Large intestine (tissue), 3 donors: ENCODE data around the gene KCNJ4. TPM values are rescaled to one million over a fixed set of nuclear protein-coding genes. Genes with fewer than 3 reads are reported as not detected.

Experiments
- DNase-seq, 2 donors: peaks; one replicate each; pipeline versions ENCODE4 v3.0.0 to v3.0.0-alpha.2; 2013
- H3K27ac ChIP-seq: one replicate; pipeline ENCODE4 v1.5.1; 2013; ENCODE audit warnings: low read length
- H3K27me3 ChIP-seq: 2 replicates; pipeline ENCODE4 v1.6.1; 2013; ENCODE audit warnings: low read length; ENCODE audit not compliant: control insufficient read depth, insufficient read depth
- H3K36me3 ChIP-seq: 2 replicates; pipeline ENCODE4 v1.6.1; 2013; ENCODE audit warnings: low read length; ENCODE audit not compliant: control insufficient read depth, insufficient read depth
- H3K4me1 ChIP-seq: one replicate; pipeline ENCODE4 v1.6.1; 2013; ENCODE audit warnings: low read length; ENCODE audit not compliant: control insufficient read depth, insufficient read depth
- H3K4me3 ChIP-seq: one replicate; pipeline ENCODE4 v1.5.1; 2013; ENCODE audit warnings: low read length
- H3K9me3 ChIP-seq: one replicate; pipeline ENCODE4 v1.6.1; 2013; ENCODE audit warnings: mild to moderate bottlenecking, low read depth, low read length, moderate library complexity; ENCODE audit not compliant: control insufficient read depth
- WGBS: methylation state at CpG from one replicate; pipeline ENCODE4 v1.1.5; 2013; ENCODE audit warnings: low lambda C conversion rate; ENCODE audit not compliant: insufficient coverage; 5-methylcytosine and 5-hydroxymethylcytosine counted together
- polyA plus RNA-seq: library from polyadenylated mRNA; unstranded; fragments of 120-200 nt; gene quantifications from one replicate; pipeline ENCODE4 v1.2.1, GENCODE V29; 2013

The KCNJ4 gene
- polyA plus RNA-seq, 1 donor = 2.1 TPM

GRCh38 chr22:38419121-38419857 is 35.7 kb downstream of the KCNJ4 start:
- Histone ChIP-seq H3K27ac (no peak overlapping the region), H3K27me3 (no peaks in the 10 kb centered on the region), H3K36me3 (no peaks in the 10 kb centered on the region), H3K4me3 (no peak overlapping the region), H3K4me1 (peaks cover 20% of the 10 kb centered on the region), H3K9me3 (peaks cover 3% of the 10 kb centered on the region)
- WGBS = 100% methylated on average over 1 of the region's 14 CpGs
- no peak for DNase-seq

DNA sequence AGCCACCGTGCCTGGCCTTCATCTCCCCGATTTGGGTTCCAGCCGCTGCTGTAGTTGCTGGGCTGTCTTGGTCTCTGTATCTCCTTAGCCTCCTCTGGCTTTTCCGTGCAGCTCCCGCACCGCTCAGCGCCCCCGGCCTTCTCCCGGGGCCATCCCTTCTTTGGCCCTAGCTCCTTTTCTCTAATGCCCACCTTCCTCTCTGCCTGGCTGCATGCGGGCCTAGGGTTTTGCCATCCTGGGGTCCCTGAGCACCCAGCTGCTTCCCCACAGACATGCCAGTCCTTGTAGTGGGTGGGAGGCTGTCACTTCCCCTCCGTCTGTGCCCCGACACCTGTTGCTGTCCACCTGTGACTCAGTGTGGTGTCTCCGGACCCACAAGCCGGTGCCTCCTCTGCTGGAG is 36.4 kb downstream of the KCNJ4 start:
- no peak overlapping the region for H3K27ac ChIP-seq
- no peak overlapping the region for H3K4me3 ChIP-seq
- 87% methylated on average over 3 of the region's 14 CpGs for WGBS
- peaks cover 3% of the 10 kb centered on the region for H3K9me3 ChIP-seq
- H3K27me3 ChIP-seq = no peaks in the 10 kb centered on the region
- DNase-seq = no peak
- peaks cover 15% of the 10 kb centered on the region for H3K4me1 ChIP-seq
- H3K36me3 ChIP-seq = no peaks in the 10 kb centered on the region

DNA sequence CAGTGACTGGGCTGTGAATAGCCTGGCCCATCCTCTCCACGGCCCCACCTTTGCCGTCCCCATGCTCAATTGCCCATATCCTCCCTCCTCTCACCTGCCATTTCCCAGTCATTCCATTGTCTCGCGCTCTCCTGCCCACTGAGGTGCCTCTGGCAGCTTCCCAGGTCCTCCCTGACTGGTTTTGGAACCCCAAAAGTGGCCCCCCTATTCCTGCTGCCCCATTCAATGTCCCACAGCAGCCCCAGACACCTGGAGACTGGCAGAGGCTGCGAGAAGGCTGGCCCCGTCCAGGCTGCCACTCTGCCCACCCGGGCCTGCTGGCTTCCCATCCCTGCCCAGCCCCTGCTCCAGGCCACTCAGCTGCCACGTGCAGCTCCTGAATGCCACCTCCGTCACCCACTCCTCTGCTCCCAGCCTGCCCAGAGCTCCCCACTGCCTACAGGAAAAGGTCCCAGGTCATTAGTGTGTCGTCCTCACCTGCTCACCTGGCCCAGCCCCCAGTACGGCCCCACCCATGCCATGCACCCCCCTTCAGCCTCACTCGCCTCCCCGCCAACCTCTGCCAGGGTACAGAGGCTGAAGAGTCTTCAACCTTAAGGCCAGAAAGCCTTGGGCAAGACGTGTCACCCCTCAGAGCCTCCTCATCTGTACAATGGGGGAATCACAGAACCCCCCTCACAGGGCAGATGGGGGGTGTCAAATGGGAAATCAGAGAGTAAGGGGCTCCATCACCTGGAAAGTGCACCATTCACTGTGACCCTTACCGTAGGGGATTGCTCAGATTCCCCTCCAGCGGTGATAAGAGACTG is 37.5 kb downstream of the KCNJ4 start:
- Histone ChIP-seq H3K27ac (no peak overlapping the region), H3K9me3 (peaks cover 3% of the 10 kb centered on the region), H3K27me3 (no peaks in the 10 kb centered on the region), H3K4me3 (no peak overlapping the region), H3K36me3 (no peaks in the 10 kb centered on the region), H3K4me1 (peaks cover 11% of the 10 kb centered on the region)
- DNase-seq = no peak
- WGBS = no CpG with 5 or more reads among the region's 16 CpGs

DNA sequence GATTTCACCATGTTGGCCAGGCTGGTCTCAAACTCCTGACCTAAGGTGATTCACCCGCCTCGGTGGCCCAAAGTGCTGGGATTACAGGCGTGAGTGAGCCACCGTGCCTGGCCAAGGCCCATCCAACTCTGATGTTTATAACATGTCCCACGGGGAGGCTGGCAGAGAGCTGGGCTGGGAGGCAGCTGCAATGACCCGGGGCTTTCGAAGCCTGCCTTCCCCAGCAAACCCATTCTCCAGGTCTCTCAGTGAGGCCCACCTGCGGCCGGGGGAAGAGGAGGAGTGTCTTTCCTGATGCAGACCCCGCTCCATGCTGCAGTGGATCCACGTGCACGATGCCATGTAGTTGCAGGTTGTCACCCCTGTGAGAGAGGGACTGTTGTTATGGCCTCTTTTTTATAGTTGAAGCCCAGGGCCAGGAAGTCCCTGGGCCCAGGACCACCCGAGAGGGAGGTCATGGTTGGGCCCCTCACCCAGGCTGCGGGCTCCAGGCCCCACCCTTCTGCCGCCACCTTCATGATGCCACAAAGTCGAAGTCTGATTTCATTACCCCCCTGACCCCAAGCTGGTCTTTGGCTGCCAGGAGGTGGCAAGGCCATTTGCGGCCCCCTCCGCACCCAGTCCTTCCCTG is 38.3 kb downstream of the KCNJ4 start:
- Histone ChIP-seq H3K4me3 (no peak overlapping the region), H3K9me3 (peaks cover 5% of the 10 kb centered on the region), H3K4me1 (peaks cover 13% of the 10 kb centered on the region), H3K27ac (no peak overlapping the region), H3K36me3 (no peaks in the 10 kb centered on the region), H3K27me3 (no peaks in the 10 kb centered on the region)
- no CpG with 5 or more reads among the region's 18 CpGs for WGBS
- DNase-seq = no peak

- 61% methylated on average over 5 of the region's 22 CpGs for whole genome bisulfite sequencing
- H3K9me3 ChIP-seq = peaks cover 6% of the 10 kb centered on the region
- H3K4me3 ChIP-seq = no peak overlapping the region
- H3K4me1 ChIP-seq = peaks cover 10% of the 10 kb centered on the region
- H3K27ac ChIP-seq = no peak overlapping the region
- H3K36me3 ChIP-seq = no peaks in the 10 kb centered on the region
- DNase-seq = no peak
- no peaks in the 10 kb centered on the region for H3K27me3 ChIP-seq
Observed at GRCh38 chr22:38415561-38416321, 39.3 kb downstream of the KCNJ4 start.

- Histone ChIP-seq H3K27ac (no peak overlapping the region), H3K4me1 (peaks cover 10% of the 10 kb centered on the region), H3K36me3 (no peaks in the 10 kb centered on the region), H3K4me3 (no peak overlapping the region), H3K9me3 (peaks cover 13% of the 10 kb centered on the region), H3K27me3 (no peaks in the 10 kb centered on the region)
- DNase-seq = no peak
- WGBS = no CpG with 5 or more reads among the region's 12 CpGs
Observed at GRCh38 chr22:38415046-38415445, 40.0 kb downstream of the KCNJ4 start.

- Histone ChIP-seq H3K27me3 (no peaks in the 10 kb centered on the region), H3K4me3 (no peak overlapping the region), H3K27ac (no peak overlapping the region), H3K9me3 (peaks cover 15% of the 10 kb centered on the region), H3K36me3 (no peaks in the 10 kb centered on the region), H3K4me1 (peaks cover 10% of the 10 kb centered on the region)
- no peak for DNase-seq
- WGBS = no CpG with 5 or more reads among the region's 7 CpGs
Observed at GRCh38 chr22:38414009-38414395, 41.0 kb downstream of the KCNJ4 start.

GRCh38 chr22:38413085-38414008 is 41.7 kb downstream of the KCNJ4 start:
- DNase-seq = peak in 1 of 2 donors; percentile 38
- WGBS = no CpG with 5 or more reads among the region's 20 CpGs

GRCh38 chr22:38412435-38413084 is 42.4 kb downstream of the KCNJ4 start:
- WGBS = no CpG with 5 or more reads among the region's 45 CpGs

More at GRCh38 chr22:38413085-38414008, 41.7 kb downstream of the KCNJ4 start:
- Histone ChIP-seq H3K27me3 (no peaks in the 10 kb centered on the region), H3K4me3 (peak overlapping the region; percentile 27), H3K9me3 (peaks cover 15% of the 10 kb centered on the region), H3K36me3 (no peaks in the 10 kb centered on the region), H3K4me1 (peaks cover 10% of the 10 kb centered on the region), H3K27ac (no peak overlapping the region)

More at GRCh38 chr22:38412435-38413084, 42.4 kb downstream of the KCNJ4 start:
- DNase-seq = no peak
- Histone ChIP-seq H3K27ac (no peak overlapping the region), H3K9me3 (peaks cover 15% of the 10 kb centered on the region), H3K36me3 (no peaks in the 10 kb centered on the region), H3K27me3 (no peaks in the 10 kb centered on the region), H3K4me1 (peaks cover 10% of the 10 kb centered on the region), H3K4me3 (peak overlapping the region; percentile 27)
